HL-60 (cell line): ENCODE results near the gene BANP.
"Not testable (repeated sequence)": the region's sequence is repeated elsewhere in the genome, so short reads cannot be mapped to it uniquely, and the experiment has no call there.

Source experiments
- CTCF ChIP-seq: IDR thresholded peaks from one replicate; pipeline ENCODE4 v1.5.1; 2011; ENCODE audit warnings: low read length, control low read depth, inconsistent platforms; ENCODE audit not compliant: insufficient read depth
- GABPA ChIP-seq: IDR thresholded peaks from 2 replicates; pipeline ENCODE4 v1.6.1; 2012; ENCODE audit warnings: low read depth
- REST ChIP-seq: IDR thresholded peaks from 2 replicates; pipeline ENCODE4 v1.6.1; 2012; ENCODE audit warnings: low read depth; ENCODE audit not compliant: insufficient replicate concordance

GRCh38 chr16:88045361-88045760 lies 94.1 kb downstream of the BANP start:
- not testable (repeated sequence) for TF ChIP-seq CTCF, REST, GABPA
